ENCODE measurements around the gene TRAPPC11. TPM values are rescaled to one million over a fixed set of nuclear protein-coding genes. Genes with fewer than 3 reads are reported as not detected.
A peak's percentile ranks its signal among the peaks of the same experiment; 100 is the strongest.

TRAPPC11 gene
- total and polyA plus RNA-seq, 2 of the 13 experiments (the other 11 are each of a cell fraction or from before 2014, with no cell fraction given): 18.0 to 23.2 TPM

DNA sequence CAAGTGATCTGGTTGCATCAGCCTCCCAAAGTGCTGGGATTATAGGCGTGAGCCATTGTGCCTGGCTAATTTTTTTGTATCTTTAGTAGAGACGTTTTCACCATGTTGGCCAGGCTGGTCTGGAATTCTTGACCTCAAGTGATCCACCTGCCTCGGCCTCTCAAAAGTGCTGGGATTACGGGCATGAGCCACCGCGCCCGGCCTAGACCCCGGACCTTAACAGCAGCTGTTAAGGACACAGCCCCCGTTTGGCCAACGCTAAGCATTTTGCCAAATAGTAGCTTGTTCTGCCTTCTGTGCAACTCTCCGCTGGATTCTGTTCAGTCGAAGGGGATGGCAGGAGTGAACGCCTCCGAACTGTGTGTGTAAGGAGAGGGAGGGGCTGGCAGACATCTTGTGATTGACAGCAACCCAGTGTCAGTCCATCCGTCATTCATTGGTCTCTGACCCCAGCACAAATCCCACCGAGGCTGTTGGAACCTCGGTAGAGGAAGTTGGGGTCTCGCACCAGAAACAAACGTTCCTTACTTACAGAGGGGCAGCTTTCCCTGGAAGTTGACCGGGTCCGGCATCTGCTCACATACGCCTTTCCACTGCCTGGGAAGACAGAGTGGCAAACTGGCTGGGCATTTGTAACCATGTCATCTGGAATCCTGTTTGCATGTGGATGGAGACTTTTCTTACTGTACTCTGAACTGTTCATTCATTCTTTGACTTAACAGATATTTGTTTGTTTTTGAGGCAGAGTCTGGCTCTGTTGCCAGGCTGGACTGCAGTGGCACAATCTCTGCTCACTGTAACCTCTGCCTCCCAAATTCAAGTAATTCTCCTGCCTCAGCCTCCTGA lies 69.4 kb downstream of the TRAPPC11 start:
- Histone ChIP-seq H3K4me1 (ENCODE audit: insufficient read depth, low read length) (peaks cover 51% of the 10 kb centered on the region), H3K27ac (ENCODE audit: extremely low read length, insufficient read depth, low read length) (peak overlapping the region; percentile 75), H3K4me2 (ENCODE audit: low read depth, low read length) (peak overlapping the region; percentile 87), H3K4me3 (replicated peaks in 1 of 3; ENCODE audit: insufficient read depth in 1 of 3, low read depth in 2 of 3, low read length in 3 of 3) (peak overlapping the region; percentile 30 to 62 (median 52); a peak in 5 of 6 replicates), H4K20me1 (ENCODE audit: insufficient read depth, low read length) (no peaks in the 10 kb centered on the region), H3K9ac (ENCODE audit: insufficient read depth, low read depth, low read length) (peak overlapping the region; percentile 45), H3K36me3 (replicated peaks in 1 of 2; ENCODE audit: control insufficient read depth in 1 of 2, insufficient read depth in 2 of 2, low read length in 2 of 2) (no peaks in the 10 kb centered on the region), H3K79me2 (ENCODE audit: insufficient read depth, low read length) (no peaks in the 10 kb centered on the region), H3K9me3 (ENCODE audit: low read length) (no peaks in the 10 kb centered on the region), H3K27me3 (ENCODE audit: control insufficient read depth in 1 of 2, insufficient read depth in 2 of 2, low read length in 2 of 2) (no peaks in the 10 kb centered on the region; a peak in 1 of 5 replicates), H2AFZ (ENCODE audit: low read length) (peak overlapping the region; percentile 49)
- CTCF ChIA-PET (ENCODE audit: low intra/inter-chr PET ratio, low total read pairs): no interaction called here
- DNase-seq (ENCODE audit: low spot score) (peak; percentile 69), ATAC-seq (peak; percentile 62), FAIRE-seq (peak; percentile 63)
- intact Hi-C loops (cut with micrococcal nuclease; ENCODE audit: unreplicated experiment) (no loop called here), in situ Hi-C loops (cut with HindIII; ENCODE audit: extremely low pct_ligation_motif_present, low pct_unique_long_range_greater_than_20kb) (no loop called here)
- 15% methylated on average over 12 of the region's 22 CpGs for WGBS (ENCODE audit: low lambda C conversion rate)
- POLR2A ChIA-PET: interaction anchor here (1.1 to 1.4 kb wide), 2 partner anchors 15 to 110 kb away, joined by 3 to 4 read pairs; no protein-coding TSS in a partner anchor
- no TSS peak for BruUV-seq (replicated peaks)
- TF ChIP-seq MTF2 (CRISPR knock-in tag; IDR thresholded peaks at IDR 0.05; ENCODE audit: borderline replicate concordance) (peak; percentile 75; the same call in 1 of the 2 replicates), ZNF260 (CRISPR knock-in tag; IDR thresholded peaks at IDR 0.05; ENCODE audit: borderline replicate concordance, low read depth) (no peak), PLSCR1 (CRISPR knock-in tag; IDR thresholded peaks at IDR 0.05; ENCODE audit: borderline replicate concordance) (no peak), NR2F1 (CRISPR knock-in tag; IDR thresholded peaks at IDR 0.05) (no peak), ZNF777 (CRISPR knock-in tag; IDR thresholded peaks at IDR 0.05) (no peak), MEIS2 (CRISPR knock-in tag; IDR thresholded peaks at IDR 0.05) (peak; percentile 89; the same call in 1 of the 2 replicates), KDM3A (CRISPR knock-in tag; IDR thresholded peaks at IDR 0.05; ENCODE audit: low read depth) (0 out of 2 replicates have a peak, but pooled peaks have one; percentile 5), HOXA7 (CRISPR knock-in tag; IDR thresholded peaks at IDR 0.05) (no peak), ZBED4 (CRISPR knock-in tag; IDR thresholded peaks at IDR 0.05; ENCODE audit: borderline replicate concordance) (no peak), ZBTB7B (CRISPR knock-in tag; IDR thresholded peaks at IDR 0.05) (peak; percentile 52; the same call in 1 of the 2 replicates)
- TF ChIP-seq, protein P1, sequence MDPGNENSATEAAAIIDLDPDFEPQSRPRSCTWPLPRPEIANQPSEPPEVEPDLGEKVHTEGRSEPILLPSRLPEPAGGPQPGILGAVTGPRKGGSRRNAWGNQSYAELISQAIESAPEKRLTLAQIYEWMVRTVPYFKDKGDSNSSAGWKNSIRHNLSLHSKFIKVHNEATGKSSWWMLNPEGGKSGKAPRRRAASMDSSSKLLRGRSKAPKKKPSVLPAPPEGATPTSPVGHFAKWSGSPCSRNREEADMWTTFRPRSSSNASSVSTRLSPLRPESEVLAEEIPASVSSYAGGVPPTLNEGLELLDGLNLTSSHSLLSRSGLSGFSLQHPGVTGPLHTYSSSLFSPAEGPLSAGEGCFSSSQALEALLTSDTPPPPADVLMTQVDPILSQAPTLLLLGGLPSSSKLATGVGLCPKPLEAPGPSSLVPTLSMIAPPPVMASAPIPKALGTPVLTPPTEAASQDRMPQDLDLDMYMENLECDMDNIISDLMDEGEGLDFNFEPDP (CRISPR knock-in tag; conservative IDR thresholded peaks at IDR 0.05): 0 out of 2 replicates have a peak, but pooled peaks have one; percentile 54
- TF ChIP-seq, protein P2, sequence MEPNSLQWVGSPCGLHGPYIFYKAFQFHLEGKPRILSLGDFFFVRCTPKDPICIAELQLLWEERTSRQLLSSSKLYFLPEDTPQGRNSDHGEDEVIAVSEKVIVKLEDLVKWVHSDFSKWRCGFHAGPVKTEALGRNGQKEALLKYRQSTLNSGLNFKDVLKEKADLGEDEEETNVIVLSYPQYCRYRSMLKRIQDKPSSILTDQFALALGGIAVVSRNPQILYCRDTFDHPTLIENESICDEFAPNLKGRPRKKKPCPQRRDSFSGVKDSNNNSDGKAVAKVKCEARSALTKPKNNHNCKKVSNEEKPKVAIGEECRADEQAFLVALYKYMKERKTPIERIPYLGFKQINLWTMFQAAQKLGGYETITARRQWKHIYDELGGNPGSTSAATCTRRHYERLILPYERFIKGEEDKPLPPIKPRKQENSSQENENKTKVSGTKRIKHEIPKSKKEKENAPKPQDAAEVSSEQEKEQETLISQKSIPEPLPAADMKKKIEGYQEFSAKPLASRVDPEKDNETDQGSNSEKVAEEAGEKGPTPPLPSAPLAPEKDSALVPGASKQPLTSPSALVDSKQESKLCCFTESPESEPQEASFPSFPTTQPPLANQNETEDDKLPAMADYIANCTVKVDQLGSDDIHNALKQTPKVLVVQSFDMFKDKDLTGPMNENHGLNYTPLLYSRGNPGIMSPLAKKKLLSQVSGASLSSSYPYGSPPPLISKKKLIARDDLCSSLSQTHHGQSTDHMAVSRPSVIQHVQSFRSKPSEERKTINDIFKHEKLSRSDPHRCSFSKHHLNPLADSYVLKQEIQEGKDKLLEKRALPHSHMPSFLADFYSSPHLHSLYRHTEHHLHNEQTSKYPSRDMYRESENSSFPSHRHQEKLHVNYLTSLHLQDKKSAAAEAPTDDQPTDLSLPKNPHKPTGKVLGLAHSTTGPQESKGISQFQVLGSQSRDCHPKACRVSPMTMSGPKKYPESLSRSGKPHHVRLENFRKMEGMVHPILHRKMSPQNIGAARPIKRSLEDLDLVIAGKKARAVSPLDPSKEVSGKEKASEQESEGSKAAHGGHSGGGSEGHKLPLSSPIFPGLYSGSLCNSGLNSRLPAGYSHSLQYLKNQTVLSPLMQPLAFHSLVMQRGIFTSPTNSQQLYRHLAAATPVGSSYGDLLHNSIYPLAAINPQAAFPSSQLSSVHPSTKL (CRISPR knock-in tag; IDR thresholded peaks at IDR 0.05): peak; percentile 30; the same call in 1 of the 2 replicates
